Activated CD8-positive, alpha-beta T cell treated with anti-CD3 and anti-CD28 coated beads for 36 hours (primary cell): ENCODE data around the gene ETFDH. TPM values are rescaled to one million over a fixed set of nuclear protein-coding genes. Genes with fewer than 3 reads are reported as not detected.
"Not testable (repeated sequence)": the region's sequence is repeated elsewhere in the genome, so short reads cannot be mapped to it uniquely, and the experiment has no call there.

Experiments used
- ATAC-seq: fragments of 200-7000 bp; cut with Tn5 transposase; one replicate; pipeline ENCODE4 v1.10.0; 2021; ENCODE audit warnings: mild to moderate bottlenecking, moderate library complexity
- CTCF ChIA-PET: fragments of 350-600 bp; sonication (Branson Sonifier 250); formaldehyde crosslinking; loops from one replicate; lab custom pipeline; 2021; ENCODE audit warnings: antibody characterized with exemption; lab: Charles Lee
- POLR2A ChIA-PET: fragments of 350-600 bp; sonication (Branson Sonifier 250); formaldehyde crosslinking; loops from one replicate; lab custom pipeline; 2021; ENCODE audit warnings: antibody characterized with exemption; lab: Charles Lee
- DNase-seq: peaks from one replicate; pipeline ENCODE4 v3.0.0-alpha.2; 2020
- H3K27ac Mint-ChIP-seq: one replicate; pipeline ENCODE4 v1.8.0; 2021; ENCODE audit warnings: mild to moderate bottlenecking, mixed read lengths
- H3K27me3 Mint-ChIP-seq: one replicate; pipeline ENCODE4 v1.8.0; 2021; ENCODE audit warnings: mixed read lengths
- H3K36me3 Mint-ChIP-seq: one replicate; pipeline ENCODE4 v1.8.0; 2021; ENCODE audit warnings: low read depth, mixed read lengths
- H3K4me1 Mint-ChIP-seq: one replicate; pipeline ENCODE4 v1.8.0; 2021; ENCODE audit warnings: low read depth, mixed read lengths
- H3K4me3 Mint-ChIP-seq: one replicate; pipeline ENCODE4 v1.8.0; 2021; ENCODE audit warnings: mild to moderate bottlenecking, moderate library complexity, mixed read lengths
- H3K9me3 Mint-ChIP-seq: one replicate; pipeline ENCODE4 v1.8.0; 2021; ENCODE audit warnings: mixed read lengths
- CTCF ChIP-seq: fragments of 200-600 bp; IDR thresholded peaks from one replicate; pipeline ENCODE4 v1.8.0; 2022; ENCODE audit warnings: antibody characterized with exemption, mild to moderate bottlenecking
- intact Hi-C: fragments of 100-400 bp; cut with micrococcal nuclease; formaldehyde crosslinking; loops from one replicate; pipeline ENCODE4 v1.10.0; 2022
- total RNA-seq, 2 experiments: library from RNA; stranded (reverse); gene quantifications; one replicate each; pipeline ENCODE4 v1.2.3, GENCODE V29; 2021

ETFDH gene
- total RNA-seq, 2 experiments from 2014 or later, result 28.8 to 31.6 TPM

- DNase-seq (no peak), ATAC-seq (no peak)
- no peak overlapping the region for H3K27ac Mint-ChIP-seq
- intact Hi-C loops, result no loop called here
- CTCF ChIA-PET, result no interaction called here
- H3K36me3 Mint-ChIP-seq, result peaks cover 12% of the 10 kb centered on the region
- TF ChIP-seq CTCF, result no peak
- H3K4me3 Mint-ChIP-seq, result no peak overlapping the region
- no peaks in the 10 kb centered on the region for H3K4me1 Mint-ChIP-seq
- no peaks in the 10 kb centered on the region for H3K27me3 Mint-ChIP-seq
- POLR2A ChIA-PET, result no interaction called here
- H3K9me3 Mint-ChIP-seq, result no peaks in the 10 kb centered on the region
Observed at GRCh38 chr4:158688813-158689212, 16.7 kb downstream of the ETFDH start.

- Mint-ChIP-seq H3K9me3 (no peaks in the 10 kb centered on the region), H3K4me1 (no peaks in the 10 kb centered on the region), H3K4me3 (no peak overlapping the region), H3K36me3 (peaks cover 35% of the 10 kb centered on the region), H3K27me3 (no peaks in the 10 kb centered on the region), H3K27ac (no peak overlapping the region)
- DNase-seq, result no peak
- POLR2A ChIA-PET, result no interaction called here
- ATAC-seq, result no peak
- CTCF ChIA-PET, result interaction anchor here (1.5 kb wide), 1 partner anchor 13 kb away, joined by 3 read pairs; no protein-coding TSS in a partner anchor
- intact Hi-C loops, result no loop called here
- TF ChIP-seq CTCF, result no peak
Observed at GRCh38 chr4:158704274-158704673, 32.2 kb downstream of the ETFDH start.

- ChIA-PET CTCF (interaction anchor here (0.9 to 2.2 kb wide), 6 partner anchors 9 to 662 kb away, joined by 3 to 7 read pairs (median 4); partner anchors contain the start of gene FNIP2), POLR2A (interaction anchor here (0.5 kb wide), 2 partner anchors 13 to 676 kb away, joined by 3 read pairs; no protein-coding TSS in a partner anchor)
- intact Hi-C loops, result no loop called here
- TF ChIP-seq CTCF, result no peak
- no peak for ATAC-seq
- H3K4me3 Mint-ChIP-seq, result no peak overlapping the region
- peaks cover 72% of the 10 kb centered on the region for H3K36me3 Mint-ChIP-seq
- no peaks in the 10 kb centered on the region for H3K9me3 Mint-ChIP-seq
- DNase-seq, result peak; percentile 7
- H3K27ac Mint-ChIP-seq, result no peak overlapping the region
- H3K4me1 Mint-ChIP-seq, result peaks cover 2% of the 10 kb centered on the region
- H3K27me3 Mint-ChIP-seq, result no peaks in the 10 kb centered on the region
Observed at GRCh38 chr4:158710814-158711213, 38.7 kb downstream of the ETFDH start.

DNA sequence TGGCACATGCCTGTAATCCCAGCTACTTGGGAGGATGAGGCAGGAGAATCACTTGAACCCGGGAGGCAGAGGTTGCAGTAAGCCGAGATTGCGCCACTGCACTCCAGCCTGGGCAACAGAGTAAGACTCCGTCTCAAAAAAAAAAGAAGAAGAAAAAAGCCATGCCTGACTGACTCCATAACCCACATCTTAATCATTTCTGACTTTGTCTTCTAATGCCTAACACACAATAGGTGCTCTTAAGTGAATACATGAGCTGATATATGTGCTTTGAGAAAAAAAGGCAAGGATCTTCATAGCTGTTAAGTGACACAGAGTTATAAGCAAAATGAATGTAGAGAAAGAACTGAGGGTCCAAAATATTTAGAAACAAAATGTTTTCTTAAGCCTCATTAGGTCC is 40.5 kb downstream of the ETFDH start:
- DNase-seq, ATAC-seq, intact Hi-C loops, POLR2A ChIA-PET, H3K4me3 Mint-ChIP-seq, H3K4me1 Mint-ChIP-seq, H3K27me3 Mint-ChIP-seq, H3K9me3 Mint-ChIP-seq: not testable (repeated sequence)
- Mint-ChIP-seq H3K27ac (peak overlapping the region; percentile 25), H3K36me3 (peaks cover 65% of the 10 kb centered on the region)
- CTCF ChIA-PET, result interaction anchor here (1.1 to 1.7 kb wide), 3 partner anchors 32 to 490 kb away, joined by 3 read pairs; no protein-coding TSS in a partner anchor

DNA sequence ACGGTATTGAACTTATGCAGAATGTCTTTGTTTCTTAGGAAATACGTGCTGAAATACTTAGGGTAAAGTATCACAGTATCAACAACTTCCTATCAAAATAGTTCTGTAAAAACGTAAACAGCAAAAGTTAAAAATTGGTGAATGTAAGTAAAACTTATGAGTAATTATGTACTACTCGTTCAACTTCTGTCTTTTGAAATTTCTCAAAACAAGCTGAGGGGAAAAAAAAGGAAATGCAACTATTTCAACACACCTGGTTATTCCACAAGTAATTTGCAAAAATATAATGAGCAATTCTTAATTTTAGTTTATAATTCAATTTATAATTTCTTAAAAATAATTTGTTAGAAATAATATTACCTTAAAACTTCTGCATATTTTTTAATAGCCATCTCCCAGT is 42.8 kb downstream of the ETFDH start:
- H3K27ac Mint-ChIP-seq, result no peak overlapping the region
- H3K36me3 Mint-ChIP-seq, result peaks cover 72% of the 10 kb centered on the region
- CTCF ChIA-PET, result no interaction called here
- H3K9me3 Mint-ChIP-seq, result no peaks in the 10 kb centered on the region
- intact Hi-C loops, result no loop called here
- POLR2A ChIA-PET, result no interaction called here
- H3K27me3 Mint-ChIP-seq, result no peaks in the 10 kb centered on the region
- peaks cover 15% of the 10 kb centered on the region for H3K4me1 Mint-ChIP-seq
- no peak for TF ChIP-seq CTCF
- DNase-seq (no peak), ATAC-seq (no peak)
- H3K4me3 Mint-ChIP-seq, result no peak overlapping the region
